Measurements from ENCODE around the gene FCRL4. TPM values are rescaled to one million over a fixed set of nuclear protein-coding genes. Genes with fewer than 3 reads are reported as not detected.

The FCRL4 gene
- total and polyA plus RNA-seq, 2 donors (not counting 1 experiment from before 2014, with no cell fraction given) = 0.09 to 0.30 TPM

DNA sequence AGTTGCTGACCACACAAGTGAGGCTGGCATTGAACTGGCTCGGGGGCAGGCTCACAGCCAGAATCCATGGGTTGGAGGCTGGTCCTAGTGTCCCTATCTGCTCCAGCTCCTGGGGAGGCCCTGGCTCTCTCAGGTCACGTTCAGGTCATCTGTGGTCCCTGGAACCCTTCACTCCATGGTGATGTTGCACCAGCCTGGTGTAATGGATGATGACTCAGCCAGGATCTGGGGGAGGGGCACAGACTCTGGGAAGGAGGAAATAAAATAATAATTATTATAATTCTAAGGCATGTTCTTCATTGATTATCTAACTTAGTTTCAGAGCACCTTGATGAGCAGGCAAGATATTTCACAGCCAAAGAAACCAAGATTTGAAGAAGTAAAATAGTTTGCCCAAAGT is 26.6 kb upstream of the FCRL4 start:
- Histone ChIP-seq H3K79me2 (ENCODE audit: control insufficient read depth, insufficient read depth, low read length) (no peaks in the 10 kb centered on the region), H3K4me1 (ENCODE audit: control insufficient read depth in 2 of 2, insufficient read depth in 2 of 2, low read length in 2 of 2) (peaks cover 4 to 6% of the 10 kb centered on the region in 2 donors), H3K9me3 (ENCODE audit: control extremely low read depth in 1 of 3, control insufficient read depth in 2 of 3, insufficient read depth in 1 of 3, low read length in 2 of 3) (no peaks in the 10 kb centered on the region), H2AFZ (ENCODE audit: insufficient read depth, low read depth, low read length, poor library complexity, severe bottlenecking) (no peak overlapping the region), H3K27ac (ENCODE audit: low read length in 2 of 2) (no peak overlapping the region), H3K9ac (ENCODE audit: low read length) (no peak overlapping the region), H3K4me2 (replicated peaks; ENCODE audit: low read depth, low read length, poor library complexity, severe bottlenecking) (no peak overlapping the region), H3K27me3 (replicated peaks in 1 of 4; ENCODE audit: control extremely low read depth in 1 of 4, control insufficient read depth in 3 of 4, insufficient read depth in 4 of 4, low read length in 3 of 4) (no peaks in the 10 kb centered on the region), H3K4me3 (ENCODE audit: control extremely low read depth in 1 of 5, extremely low read depth in 1 of 5, insufficient read depth in 1 of 5, low read depth in 2 of 5, low read length in 4 of 5) (no peak overlapping the region), H3K36me3 (replicated peaks in 1 of 2; ENCODE audit: control extremely low read depth in 1 of 2, control insufficient read depth in 1 of 2, extremely low read depth in 1 of 2, insufficient read depth in 2 of 2, low read length in 1 of 2) (no peaks in the 10 kb centered on the region), H4K20me1 (ENCODE audit: control insufficient read depth, insufficient read depth, low read length, poor library complexity, severe bottlenecking) (no peaks in the 10 kb centered on the region)
- ATAC-seq (ENCODE audit: low read depth) (no peak), DNase-seq (no peak)
- TF ChIP-seq, protein P1, sequence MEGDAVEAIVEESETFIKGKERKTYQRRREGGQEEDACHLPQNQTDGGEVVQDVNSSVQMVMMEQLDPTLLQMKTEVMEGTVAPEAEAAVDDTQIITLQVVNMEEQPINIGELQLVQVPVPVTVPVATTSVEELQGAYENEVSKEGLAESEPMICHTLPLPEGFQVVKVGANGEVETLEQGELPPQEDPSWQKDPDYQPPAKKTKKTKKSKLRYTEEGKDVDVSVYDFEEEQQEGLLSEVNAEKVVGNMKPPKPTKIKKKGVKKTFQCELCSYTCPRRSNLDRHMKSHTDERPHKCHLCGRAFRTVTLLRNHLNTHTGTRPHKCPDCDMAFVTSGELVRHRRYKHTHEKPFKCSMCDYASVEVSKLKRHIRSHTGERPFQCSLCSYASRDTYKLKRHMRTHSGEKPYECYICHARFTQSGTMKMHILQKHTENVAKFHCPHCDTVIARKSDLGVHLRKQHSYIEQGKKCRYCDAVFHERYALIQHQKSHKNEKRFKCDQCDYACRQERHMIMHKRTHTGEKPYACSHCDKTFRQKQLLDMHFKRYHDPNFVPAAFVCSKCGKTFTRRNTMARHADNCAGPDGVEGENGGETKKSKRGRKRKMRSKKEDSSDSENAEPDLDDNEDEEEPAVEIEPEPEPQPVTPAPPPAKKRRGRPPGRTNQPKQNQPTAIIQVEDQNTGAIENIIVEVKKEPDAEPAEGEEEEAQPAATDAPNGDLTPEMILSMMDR (IDR thresholded peaks at IDR 0.05) = no peak
- TF ChIP-seq EZH2 (IDR thresholded peaks at IDR 0.05; ENCODE audit: borderline replicate concordance, insufficient read depth, low read depth, low read length, poor library complexity, severe bottlenecking) = no peak
- intact Hi-C loops (cut with micrococcal nuclease) = no loop called here
- ChIA-PET POLR2A (no interaction called here), CTCF (interaction anchor here (0.8 to 5.5 kb wide), 7 partner anchors 8 to 149 kb away, joined by 3 to 59 read pairs (median 3); no protein-coding TSS in a partner anchor)
- 100% methylated on average over 1 of the region's 2 CpGs for WGBS (ENCODE audit: insufficient coverage)
- H3K4me3 Mint-ChIP-seq = no peak overlapping the region
- peaks cover 7% of the 10 kb centered on the region for H3K4me1 Mint-ChIP-seq
- no peaks in the 10 kb centered on the region for H3K27me3 Mint-ChIP-seq
- H3K27ac Mint-ChIP-seq = no peak overlapping the region
- no peaks in the 10 kb centered on the region for H3K9me3 Mint-ChIP-seq (ENCODE audit: insufficient read depth)

DNA sequence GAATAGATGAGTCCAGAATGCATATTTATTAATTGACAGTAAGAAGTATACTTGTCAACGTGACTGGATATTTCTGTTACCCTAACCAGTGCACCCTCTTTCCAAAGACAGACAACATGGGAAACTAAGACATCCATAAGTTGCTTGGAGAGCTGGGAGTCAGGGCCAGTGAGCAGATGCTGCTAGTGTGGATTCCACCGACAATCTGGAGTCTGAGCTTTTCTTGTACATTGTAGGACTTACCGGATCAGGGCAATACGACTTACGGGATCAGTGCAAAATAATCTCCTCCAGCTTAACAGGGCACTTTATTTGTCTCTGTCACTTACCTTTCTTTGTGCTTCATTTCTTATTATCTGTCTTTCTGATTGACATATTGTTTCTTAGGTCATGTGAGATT is 24.6 kb upstream of the FCRL4 start:
- CTCF ChIA-PET = interaction anchor here (3.5 to 5.5 kb wide), 2 partner anchors 43 to 69 kb away, joined by 15 to 59 read pairs; no protein-coding TSS in a partner anchor
- no peak overlapping the region for H3K27ac ChIP-seq (ENCODE audit: low read length in 2 of 2)

More for the DNA sequence above, 24.6 kb upstream of the FCRL4 start:
- WGBS (ENCODE audit: insufficient coverage) = 100% methylated on average over 4 of the region's 5 CpGs
- Histone ChIP-seq H3K4me3 (ENCODE audit: control extremely low read depth in 1 of 5, extremely low read depth in 1 of 5, insufficient read depth in 1 of 5, low read depth in 2 of 5, low read length in 4 of 5) (no peak overlapping the region), H3K79me2 (ENCODE audit: control insufficient read depth, insufficient read depth, low read length) (no peaks in the 10 kb centered on the region), H3K9ac (ENCODE audit: low read length) (no peak overlapping the region), H3K27me3 (replicated peaks in 1 of 4; ENCODE audit: control extremely low read depth in 1 of 4, control insufficient read depth in 3 of 4, insufficient read depth in 4 of 4, low read length in 3 of 4) (no peaks in the 10 kb centered on the region), H3K36me3 (replicated peaks in 1 of 2; ENCODE audit: control extremely low read depth in 1 of 2, control insufficient read depth in 1 of 2, extremely low read depth in 1 of 2, insufficient read depth in 2 of 2, low read length in 1 of 2) (no peaks in the 10 kb centered on the region), H2AFZ (ENCODE audit: insufficient read depth, low read depth, low read length, poor library complexity, severe bottlenecking) (no peak overlapping the region), H3K4me1 (ENCODE audit: control insufficient read depth in 2 of 2, insufficient read depth in 2 of 2, low read length in 2 of 2) (peaks cover 4 to 6% of the 10 kb centered on the region in 2 donors), H3K4me2 (replicated peaks; ENCODE audit: low read depth, low read length, poor library complexity, severe bottlenecking) (no peak overlapping the region), H3K9me3 (ENCODE audit: control extremely low read depth in 1 of 3, control insufficient read depth in 2 of 3, insufficient read depth in 1 of 3, low read length in 2 of 3) (no peaks in the 10 kb centered on the region), H4K20me1 (ENCODE audit: control insufficient read depth, insufficient read depth, low read length, poor library complexity, severe bottlenecking) (no peaks in the 10 kb centered on the region)
- no peak for DNase-seq
- intact Hi-C loops (cut with micrococcal nuclease) = no loop called here
- no peaks in the 10 kb centered on the region for H3K27me3 Mint-ChIP-seq
- peaks cover 7% of the 10 kb centered on the region for H3K4me1 Mint-ChIP-seq
- no peaks in the 10 kb centered on the region for H3K9me3 Mint-ChIP-seq (ENCODE audit: insufficient read depth)
- POLR2A ChIA-PET = interaction anchor here (0.5 to 1.2 kb wide), 2 partner anchors 25 to 45 kb away, joined by 3 to 14 read pairs; partner anchors contain the start of gene FCRL4
- TF ChIP-seq, protein P1 (IDR thresholded peaks at IDR 0.05) = no peak
- no peak for TF ChIP-seq EZH2 (IDR thresholded peaks at IDR 0.05; ENCODE audit: borderline replicate concordance, insufficient read depth, low read depth, low read length, poor library complexity, severe bottlenecking)
- no peak for ATAC-seq (ENCODE audit: low read depth)
- no peak overlapping the region for H3K4me3 Mint-ChIP-seq
- no peak overlapping the region for H3K27ac Mint-ChIP-seq

All from B cell (primary cell).